DMS79 treated with DMSO at 0.1 percent for 48 hours (cell line): Measurements from ENCODE around the gene CACNA1D.
A peak's percentile ranks its signal among the peaks of the same experiment; 100 is the strongest.

ENCODE experiments used
- DNase-seq: peaks from one replicate; lab custom pipeline; 2025; lab: John Stamatoyannopoulos, UW

Gene CACNA1D

GRCh38 chr3:53495520-53496391 is 1.3 kb downstream of the CACNA1D start:
- DNase-seq: peak; percentile 15

GRCh38 chr3:53496392-53496670 is 1.9 kb downstream of the CACNA1D start:
- no peak for DNase-seq

- DNase-seq: no peak
Observed at GRCh38 chr3:53496984-53497383, 2.6 kb downstream of the CACNA1D start.

GRCh38 chr3:53498806-53499641 is 4.6 kb downstream of the CACNA1D start:
- DNase-seq: no peak

GRCh38 chr3:53500165-53500777 is 5.9 kb downstream of the CACNA1D start:
- no peak for DNase-seq

GRCh38 chr3:53501178-53501577 is 6.8 kb downstream of the CACNA1D start:
- DNase-seq: no peak

GRCh38 chr3:53502737-53503136 is 8.3 kb downstream of the CACNA1D start:
- no peak for DNase-seq

- no peak for DNase-seq
Observed at GRCh38 chr3:53503195-53503594, 8.8 kb downstream of the CACNA1D start.

- no peak for DNase-seq
Observed at GRCh38 chr3:53506110-53506762, 11.8 kb downstream of the CACNA1D start.

GRCh38 chr3:53506763-53507145 is 12.3 kb downstream of the CACNA1D start:
- no peak for DNase-seq

GRCh38 chr3:53509494-53509893 is 15.1 kb downstream of the CACNA1D start:
- no peak for DNase-seq

- no peak for DNase-seq
Observed at GRCh38 chr3:53510508-53510907, 16.1 kb downstream of the CACNA1D start.

- DNase-seq: no peak
Observed at GRCh38 chr3:53511246-53511645, 16.8 kb downstream of the CACNA1D start.

- DNase-seq: no peak
Observed at GRCh38 chr3:53513556-53514190, 19.3 kb downstream of the CACNA1D start.

GRCh38 chr3:53516339-53516738 is 21.9 kb downstream of the CACNA1D start:
- DNase-seq: no peak

- no peak for DNase-seq
Observed at GRCh38 chr3:53518495-53518981, 24.1 kb downstream of the CACNA1D start.

- DNase-seq: no peak
Observed at GRCh38 chr3:53519065-53519709, 24.8 kb downstream of the CACNA1D start.

- DNase-seq: no peak
Observed at GRCh38 chr3:53523346-53523745, 28.9 kb downstream of the CACNA1D start.

- DNase-seq: no peak
Observed at GRCh38 chr3:53524566-53524965, 30.2 kb downstream of the CACNA1D start.

- DNase-seq: no peak
Observed at GRCh38 chr3:53525765-53526703, 31.6 kb downstream of the CACNA1D start.
